ENCODE results near the gene TTLL3. TPM values are rescaled to one million over a fixed set of nuclear protein-coding genes. Genes with fewer than 3 reads are reported as not detected.
A peak's percentile ranks its signal among the peaks of the same experiment; 100 is the strongest.

TTLL3 gene
- total RNA-seq, 1 donor from 2014 or later = 45.7 TPM

DNA sequence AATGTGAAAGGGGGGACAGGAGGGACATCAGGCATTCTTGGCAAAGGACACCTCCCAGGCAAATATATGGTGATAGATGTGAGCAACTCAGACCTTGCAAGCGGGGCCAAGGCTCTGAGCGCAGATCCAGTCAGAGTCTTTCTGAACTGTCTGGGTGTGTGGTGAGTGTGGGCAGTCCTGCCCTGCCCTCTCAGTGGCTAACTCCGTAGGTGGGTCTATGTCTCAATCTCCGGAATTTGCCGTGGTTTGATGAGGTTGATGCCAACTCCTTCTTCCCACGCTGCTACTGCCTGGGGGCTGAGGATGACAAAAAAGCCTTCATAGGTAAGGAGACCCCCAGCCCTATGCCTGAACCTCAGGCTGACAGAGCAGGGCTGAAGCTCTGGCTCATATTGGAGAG, 7.4 kb downstream of the TTLL3 start:
- H3K36me3 Mint-ChIP-seq (ENCODE audit: unreplicated experiment) = peaks cover 5% of the 10 kb centered on the region
- H3K27me3 Mint-ChIP-seq (ENCODE audit: unreplicated experiment) = no peaks in the 10 kb centered on the region
- H3K4me3 Mint-ChIP-seq (ENCODE audit: unreplicated experiment) = no peak overlapping the region
- no peak overlapping the region for H3K27ac Mint-ChIP-seq (ENCODE audit: unreplicated experiment)
- H3K4me1 Mint-ChIP-seq (ENCODE audit: low read depth, unreplicated experiment) = no peaks in the 10 kb centered on the region
- TF ChIP-seq, protein P1, sequence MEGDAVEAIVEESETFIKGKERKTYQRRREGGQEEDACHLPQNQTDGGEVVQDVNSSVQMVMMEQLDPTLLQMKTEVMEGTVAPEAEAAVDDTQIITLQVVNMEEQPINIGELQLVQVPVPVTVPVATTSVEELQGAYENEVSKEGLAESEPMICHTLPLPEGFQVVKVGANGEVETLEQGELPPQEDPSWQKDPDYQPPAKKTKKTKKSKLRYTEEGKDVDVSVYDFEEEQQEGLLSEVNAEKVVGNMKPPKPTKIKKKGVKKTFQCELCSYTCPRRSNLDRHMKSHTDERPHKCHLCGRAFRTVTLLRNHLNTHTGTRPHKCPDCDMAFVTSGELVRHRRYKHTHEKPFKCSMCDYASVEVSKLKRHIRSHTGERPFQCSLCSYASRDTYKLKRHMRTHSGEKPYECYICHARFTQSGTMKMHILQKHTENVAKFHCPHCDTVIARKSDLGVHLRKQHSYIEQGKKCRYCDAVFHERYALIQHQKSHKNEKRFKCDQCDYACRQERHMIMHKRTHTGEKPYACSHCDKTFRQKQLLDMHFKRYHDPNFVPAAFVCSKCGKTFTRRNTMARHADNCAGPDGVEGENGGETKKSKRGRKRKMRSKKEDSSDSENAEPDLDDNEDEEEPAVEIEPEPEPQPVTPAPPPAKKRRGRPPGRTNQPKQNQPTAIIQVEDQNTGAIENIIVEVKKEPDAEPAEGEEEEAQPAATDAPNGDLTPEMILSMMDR (IDR thresholded peaks at IDR 0.05; ENCODE audit: partially characterized antibody, unreplicated experiment) = no peak
- no peak for DNase-seq
- H3K9me3 Mint-ChIP-seq (ENCODE audit: unreplicated experiment) = no peaks in the 10 kb centered on the region

DNA sequence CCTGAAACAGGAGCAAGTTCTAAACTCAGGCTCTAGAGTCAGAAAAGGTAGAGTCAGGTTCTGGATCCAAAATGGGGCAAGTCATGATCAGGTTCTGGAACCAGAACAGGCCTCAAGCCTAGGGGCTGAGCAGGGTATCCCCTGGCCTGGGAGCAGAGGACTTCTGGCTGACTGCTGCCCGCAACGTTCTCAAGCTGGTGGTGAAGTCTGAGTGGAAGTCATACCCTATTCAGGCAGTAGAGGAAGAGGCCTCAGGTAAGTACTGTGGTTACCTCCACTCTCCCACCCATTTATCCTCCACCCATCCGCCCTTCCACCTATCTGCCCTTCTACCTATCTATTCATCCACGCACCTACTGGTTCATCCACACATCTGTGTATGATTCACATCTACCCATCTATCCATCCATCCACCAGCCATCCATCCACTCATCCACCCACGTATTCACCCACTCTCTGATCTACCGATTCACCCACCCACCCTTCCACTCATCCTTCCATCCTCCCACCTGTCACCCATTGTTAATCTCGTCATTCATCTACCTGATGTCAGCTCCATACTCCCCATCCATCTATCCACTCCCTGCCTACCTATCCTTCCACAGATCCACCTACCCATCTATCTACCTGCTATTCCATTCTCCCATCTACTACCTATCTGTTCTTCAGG, 8.7 kb downstream of the TTLL3 start:
- H3K4me1 Mint-ChIP-seq (ENCODE audit: low read depth, unreplicated experiment) = no peaks in the 10 kb centered on the region
- DNase-seq = no peak
- H3K4me3 Mint-ChIP-seq (ENCODE audit: unreplicated experiment) = no peak overlapping the region
- H3K9me3 Mint-ChIP-seq (ENCODE audit: unreplicated experiment) = no peaks in the 10 kb centered on the region
- TF ChIP-seq, protein P1 (IDR thresholded peaks at IDR 0.05; ENCODE audit: partially characterized antibody, unreplicated experiment) = no peak
- H3K27ac Mint-ChIP-seq (ENCODE audit: unreplicated experiment) = no peak overlapping the region
- H3K27me3 Mint-ChIP-seq (ENCODE audit: unreplicated experiment) = peaks cover under 1% of the 10 kb centered on the region
- H3K36me3 Mint-ChIP-seq (ENCODE audit: unreplicated experiment) = peaks cover 5% of the 10 kb centered on the region

DNA sequence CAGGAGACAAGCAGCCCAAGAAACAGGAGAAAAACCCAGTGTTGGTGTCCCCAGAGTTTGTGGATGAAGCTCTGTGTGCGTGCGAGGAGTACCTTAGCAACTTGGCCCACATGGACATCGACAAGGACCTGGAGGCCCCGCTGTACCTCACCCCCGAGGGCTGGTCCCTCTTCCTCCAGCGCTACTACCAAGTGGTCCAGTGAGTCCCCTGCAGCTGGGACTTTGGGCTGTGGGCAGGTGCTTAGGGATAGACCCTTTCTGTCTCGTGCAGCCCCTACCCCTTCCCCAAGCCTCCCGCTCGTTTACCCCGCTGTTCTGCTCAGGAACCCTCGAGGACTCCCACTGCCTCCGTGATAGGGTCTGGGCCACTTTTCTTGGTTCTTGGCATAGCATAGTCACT, 10.5 kb downstream of the TTLL3 start:
- TF ChIP-seq, protein P1 (IDR thresholded peaks at IDR 0.05; ENCODE audit: partially characterized antibody, unreplicated experiment) = no peak
- no peak for DNase-seq
- no peaks in the 10 kb centered on the region for H3K9me3 Mint-ChIP-seq (ENCODE audit: unreplicated experiment)

DNA sequence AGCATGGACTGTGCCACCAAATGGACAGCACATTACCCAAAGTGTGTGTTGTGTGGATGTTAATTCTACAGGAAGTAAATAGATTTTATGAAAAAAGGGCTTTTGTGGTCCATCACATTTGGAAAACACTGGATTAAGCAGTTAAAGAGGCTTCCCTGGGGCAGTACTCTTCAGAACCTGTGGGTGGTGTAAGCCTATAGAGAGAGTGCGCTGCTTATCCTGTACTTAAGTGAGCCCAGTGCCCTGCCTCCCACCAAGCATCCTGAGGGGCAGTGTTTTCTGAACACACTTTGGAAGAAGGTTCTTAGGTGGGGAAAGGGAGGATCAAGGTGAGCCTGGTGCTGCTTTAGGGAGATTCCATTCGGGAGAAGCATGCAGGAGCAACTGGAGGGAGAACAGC, 10.9 kb downstream of the TTLL3 start:
- Mint-ChIP-seq H3K9me3 (ENCODE audit: unreplicated experiment) (no peaks in the 10 kb centered on the region), H3K4me3 (ENCODE audit: unreplicated experiment) (no peak overlapping the region), H3K36me3 (ENCODE audit: unreplicated experiment) (peaks cover 5% of the 10 kb centered on the region), H3K27me3 (ENCODE audit: unreplicated experiment) (peaks cover 2% of the 10 kb centered on the region), H3K4me1 (ENCODE audit: low read depth, unreplicated experiment) (no peaks in the 10 kb centered on the region), H3K27ac (ENCODE audit: unreplicated experiment) (no peak overlapping the region)
- TF ChIP-seq, protein P1 (IDR thresholded peaks at IDR 0.05; ENCODE audit: partially characterized antibody, unreplicated experiment) = peak; percentile 51
- no peak for DNase-seq

More for the DNA sequence above, 10.5 kb downstream of the TTLL3 start:
- no peak overlapping the region for H3K4me3 Mint-ChIP-seq (ENCODE audit: unreplicated experiment)
- no peaks in the 10 kb centered on the region for H3K4me1 Mint-ChIP-seq (ENCODE audit: low read depth, unreplicated experiment)
- peaks cover 5% of the 10 kb centered on the region for H3K36me3 Mint-ChIP-seq (ENCODE audit: unreplicated experiment)
- H3K27me3 Mint-ChIP-seq (ENCODE audit: unreplicated experiment) = peaks cover 2% of the 10 kb centered on the region
- no peak overlapping the region for H3K27ac Mint-ChIP-seq (ENCODE audit: unreplicated experiment)

DNA sequence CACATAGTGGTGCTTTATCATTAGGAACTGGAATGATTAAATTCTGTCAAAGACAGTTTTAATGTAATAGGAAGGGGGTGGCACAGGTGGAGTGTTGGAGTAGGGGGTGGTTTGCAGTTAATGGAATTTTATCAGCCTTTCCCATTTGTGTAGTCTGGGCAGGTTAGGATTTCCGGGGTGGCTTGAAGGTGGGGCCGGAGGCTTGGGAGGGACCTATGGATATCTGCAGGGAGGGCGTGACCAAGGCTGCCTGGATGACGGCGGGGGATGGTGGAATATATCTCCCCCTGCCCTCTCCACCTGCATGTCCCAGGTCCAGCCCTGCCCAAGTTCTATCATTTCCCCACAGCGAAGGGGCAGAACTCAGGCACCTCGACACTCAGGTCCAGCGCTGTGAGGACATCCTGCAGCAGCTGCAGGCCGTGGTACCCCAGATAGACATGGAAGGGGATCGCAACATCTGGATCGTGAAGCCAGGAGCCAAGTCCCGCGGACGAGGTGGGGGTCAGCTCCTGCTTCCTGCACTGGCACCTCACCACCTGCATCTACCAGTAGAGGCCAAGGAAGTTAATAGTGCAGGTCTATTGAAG, 15.5 kb downstream of the TTLL3 start:
- no peak for DNase-seq
- no peaks in the 10 kb centered on the region for H3K9me3 Mint-ChIP-seq (ENCODE audit: unreplicated experiment)
- H3K36me3 Mint-ChIP-seq (ENCODE audit: unreplicated experiment) = no peaks in the 10 kb centered on the region
- peaks cover 2% of the 10 kb centered on the region for H3K27me3 Mint-ChIP-seq (ENCODE audit: unreplicated experiment)
- TF ChIP-seq, protein P1 (IDR thresholded peaks at IDR 0.05; ENCODE audit: partially characterized antibody, unreplicated experiment) = no peak
- H3K4me3 Mint-ChIP-seq (ENCODE audit: unreplicated experiment) = no peak overlapping the region
- H3K27ac Mint-ChIP-seq (ENCODE audit: unreplicated experiment) = no peak overlapping the region
- H3K4me1 Mint-ChIP-seq (ENCODE audit: low read depth, unreplicated experiment) = no peaks in the 10 kb centered on the region

Data from glutamatergic neuron (in vitro differentiated cells).